Trophoblast cell (in vitro differentiated cells and primary cell): ENCODE data around the gene ANKRD13A.

Source experiments
- DNase-seq, 2 donors: peaks; one replicate each; pipeline ENCODE4 v3.0.0-alpha.2; 2016
- H2AFZ ChIP-seq: 2 replicates; pipeline ENCODE4 v1.6.1; 2013; ENCODE audit warnings: low read length, moderate library complexity, mild to moderate bottlenecking; ENCODE audit not compliant: insufficient read depth, poor library complexity
- H2AK5ac ChIP-seq: 2 replicates; pipeline ENCODE4 v1.6.1; 2013; ENCODE audit warnings: mild to moderate bottlenecking, low read length
- H2BK120ac ChIP-seq: 2 replicates; pipeline ENCODE4 v1.6.1; 2013; ENCODE audit warnings: low read length, mild to moderate bottlenecking, moderate library complexity; ENCODE audit not compliant: insufficient read depth, poor library complexity
- H2BK12ac ChIP-seq: 2 replicates; pipeline ENCODE4 v1.6.1; 2013; ENCODE audit warnings: mild to moderate bottlenecking, low read length, moderate library complexity
- H2BK5ac ChIP-seq: 2 replicates; pipeline ENCODE4 v1.6.1; 2013; ENCODE audit warnings: low read length, low read depth, moderate library complexity, mild to moderate bottlenecking; ENCODE audit not compliant: poor library complexity
- H3K14ac ChIP-seq: 2 replicates; pipeline ENCODE4 v1.6.1; 2013; ENCODE audit warnings: mild to moderate bottlenecking, low read length
- H3K18ac ChIP-seq: 2 replicates; pipeline ENCODE4 v1.6.1; 2013; ENCODE audit warnings: mild to moderate bottlenecking, low read length
- H3K23ac ChIP-seq: 2 replicates; pipeline ENCODE4 v1.6.1; 2013; ENCODE audit warnings: low read length
- H3K27ac ChIP-seq: 2 replicates; pipeline ENCODE4 v1.5.1; 2013; ENCODE audit warnings: low read depth, mild to moderate bottlenecking, inconsistent platforms, low read length, moderate library complexity
- H3K27me3 ChIP-seq: 2 replicates; pipeline ENCODE4 v1.6.1; 2013; ENCODE audit warnings: inconsistent platforms, mild to moderate bottlenecking, low read length, moderate library complexity; ENCODE audit not compliant: insufficient read depth
- H3K36me3 ChIP-seq, 2 experiments: 1 replicate in 1 of 2; 2 replicates in 1 of 2; pipeline ENCODE4 v1.6.1; 2013; ENCODE audit warnings: low read length in 2 of 2, mild to moderate bottlenecking in 2 of 2, moderate library complexity in 1 of 2; ENCODE audit not compliant: insufficient read depth in 2 of 2, control insufficient read depth in 1 of 2
- H3K4ac ChIP-seq: 2 replicates; pipeline ENCODE4 v1.6.1; 2013; ENCODE audit warnings: low read depth, mild to moderate bottlenecking, low read length, moderate library complexity
- H3K4me1 ChIP-seq, 2 experiments: 1 replicate in 1 of 2; 2 replicates in 1 of 2; pipeline ENCODE4 v1.6.1; 2013; ENCODE audit warnings: low read length in 2 of 2, mild to moderate bottlenecking in 2 of 2, moderate library complexity in 1 of 2; ENCODE audit not compliant: insufficient read depth in 2 of 2, control insufficient read depth in 1 of 2
- H3K4me2 ChIP-seq: 2 replicates; pipeline ENCODE4 v1.6.1; 2013; ENCODE audit warnings: inconsistent platforms, mild to moderate bottlenecking, low read length, moderate library complexity
- H3K4me3 ChIP-seq: 2 replicates; pipeline ENCODE4 v1.5.1; 2013; ENCODE audit warnings: mild to moderate bottlenecking, low read depth, low read length, inconsistent platforms
- H3K79me1 ChIP-seq: one replicate; pipeline ENCODE4 v1.6.1; 2013; ENCODE audit warnings: low read length
- H3K79me2 ChIP-seq: 2 replicates; pipeline ENCODE4 v1.6.1; 2013; ENCODE audit warnings: low read length, mild to moderate bottlenecking; ENCODE audit not compliant: control insufficient read depth, insufficient read depth, poor library complexity
- H3K9ac ChIP-seq: 2 replicates; pipeline ENCODE4 v1.6.1; 2013; ENCODE audit warnings: mild to moderate bottlenecking, low read length
- H3K9me3 ChIP-seq: 2 replicates; pipeline ENCODE4 v1.6.1; 2013; ENCODE audit warnings: low read depth, mild to moderate bottlenecking, control low read depth, inconsistent platforms, low read length; ENCODE audit not compliant: insufficient read depth
- H4K12ac ChIP-seq: 2 replicates; pipeline ENCODE4 v1.6.1; 2013; ENCODE audit warnings: low read depth, mild to moderate bottlenecking, low read length, moderate library complexity
- H4K8ac ChIP-seq: 2 replicates; pipeline ENCODE4 v1.6.1; 2013; ENCODE audit warnings: low read depth, mild to moderate bottlenecking, low read length, moderate library complexity
- H4K91ac ChIP-seq: one replicate; pipeline ENCODE4 v1.6.1; 2013; ENCODE audit warnings: low read depth, mild to moderate bottlenecking, low read length, moderate library complexity
- WGBS: extraction: QIAGEN DNeasy Blood & Tissue Kit; methylation state at CpG from one replicate; pipeline ENCODE4 v1.1.7; 2013; ENCODE audit warnings: missing lambda C conversion rate; ENCODE audit not compliant: insufficient read length, insufficient coverage; ENCODE audit errors: extremely low coverage; 5-methylcytosine and 5-hydroxymethylcytosine counted together

The ANKRD13A gene

GRCh38 chr12:109959411-109960093, 39.7 kb upstream of the ANKRD13A start:
- H3K9ac ChIP-seq: no peak overlapping the region
- no peaks in the 10 kb centered on the region for H3K27me3 ChIP-seq
- no peak overlapping the region for H2BK12ac ChIP-seq
- no peak overlapping the region for H3K18ac ChIP-seq
- no peaks in the 10 kb centered on the region for H3K79me1 ChIP-seq
- no peak for DNase-seq
- peaks cover 6 to 14% of the 10 kb centered on the region in 2 experiments for H3K36me3 ChIP-seq
- H4K8ac ChIP-seq: no peak overlapping the region
- H3K4me2 ChIP-seq: no peak overlapping the region
- no peak overlapping the region for H3K4me3 ChIP-seq
- H2AFZ ChIP-seq: no peak overlapping the region
- no peaks in the 10 kb centered on the region for H3K79me2 ChIP-seq
- H4K91ac ChIP-seq: no peak overlapping the region
- H3K4ac ChIP-seq: no peak overlapping the region
- no peak overlapping the region for H2BK120ac ChIP-seq
- H3K14ac ChIP-seq: no peak overlapping the region
- H4K12ac ChIP-seq: no peak overlapping the region
- no peaks in the 10 kb centered on the region for H3K9me3 ChIP-seq
- H3K23ac ChIP-seq: no peak overlapping the region
- WGBS: no CpG with 5 or more reads among the region's 8 CpGs
- no peaks in the 10 kb centered on the region for H3K4me1 ChIP-seq
- H3K27ac ChIP-seq: no peak overlapping the region
- H2AK5ac ChIP-seq: no peak overlapping the region
- no peak overlapping the region for H2BK5ac ChIP-seq

DNA sequence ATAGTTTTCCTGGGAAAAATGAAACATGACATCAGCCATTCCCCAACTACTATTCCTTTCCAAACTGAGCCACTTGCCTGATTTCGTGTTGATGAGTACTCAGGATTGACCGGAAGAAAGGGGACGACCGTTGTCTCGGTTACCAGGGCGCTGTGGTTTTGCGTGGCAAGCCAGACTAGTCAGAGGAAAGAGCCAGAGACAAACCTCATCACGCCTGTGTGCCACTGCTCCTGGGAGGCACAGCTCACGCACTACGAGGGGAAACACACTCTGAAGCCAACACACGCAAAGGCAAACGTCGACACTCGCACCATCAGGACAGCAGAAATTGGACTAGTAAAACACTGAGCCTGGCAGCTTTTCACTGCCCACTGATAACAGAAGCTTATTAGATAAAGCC, 38.0 kb upstream of the ANKRD13A start:
- Histone ChIP-seq H3K4me3 (no peak overlapping the region), H3K79me2 (no peaks in the 10 kb centered on the region), H3K4me2 (no peak overlapping the region), H3K36me3 (peaks cover 11 to 18% of the 10 kb centered on the region in 2 experiments), H2BK5ac (no peak overlapping the region), H3K9ac (no peak overlapping the region), H4K8ac (no peak overlapping the region), H3K4ac (no peak overlapping the region), H3K79me1 (no peaks in the 10 kb centered on the region), H3K23ac (no peak overlapping the region), H3K27me3 (no peaks in the 10 kb centered on the region), H3K18ac (no peak overlapping the region), H4K12ac (no peak overlapping the region), H3K27ac (no peak overlapping the region), H2AK5ac (no peak overlapping the region), H3K4me1 (no peaks in the 10 kb centered on the region), H3K14ac (no peak overlapping the region), H4K91ac (no peak overlapping the region), H3K9me3 (no peaks in the 10 kb centered on the region), H2BK12ac (no peak overlapping the region), H2AFZ (no peak overlapping the region), H2BK120ac (no peak overlapping the region)
- no peak for DNase-seq
- no CpG with 5 or more reads among the region's 14 CpGs for WGBS

DNA sequence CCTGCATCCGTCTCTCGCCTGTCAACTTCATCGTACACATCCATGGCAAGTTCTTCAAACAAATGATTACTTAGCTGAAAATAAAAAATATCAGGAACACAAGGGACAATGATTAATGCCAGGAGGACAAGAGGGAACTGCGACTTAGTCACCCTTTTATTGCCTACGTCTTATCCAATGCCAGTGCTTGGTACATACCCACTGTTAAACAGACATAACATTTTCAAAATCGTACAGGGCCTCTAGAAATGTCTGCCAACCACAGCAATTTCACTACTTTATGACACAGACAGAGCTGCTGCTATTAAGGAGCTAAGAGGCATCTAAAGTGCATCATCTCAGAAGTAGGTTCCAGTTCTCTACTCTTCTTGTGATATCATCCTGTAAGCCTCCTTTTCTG, 37.6 kb upstream of the ANKRD13A start:
- Histone ChIP-seq H3K4me2 (no peak overlapping the region), H3K14ac (no peak overlapping the region), H3K4me1 (no peaks in the 10 kb centered on the region), H3K36me3 (peaks cover 11 to 18% of the 10 kb centered on the region in 2 experiments), H3K4ac (no peak overlapping the region), H3K27ac (no peak overlapping the region), H2AFZ (no peak overlapping the region), H3K9me3 (no peaks in the 10 kb centered on the region), H4K8ac (no peak overlapping the region), H3K18ac (no peak overlapping the region), H3K79me1 (no peaks in the 10 kb centered on the region), H3K27me3 (no peaks in the 10 kb centered on the region), H2BK5ac (no peak overlapping the region), H2AK5ac (no peak overlapping the region), H2BK120ac (no peak overlapping the region), H3K9ac (no peak overlapping the region), H2BK12ac (no peak overlapping the region), H4K91ac (no peak overlapping the region), H3K79me2 (no peaks in the 10 kb centered on the region), H3K4me3 (no peak overlapping the region), H4K12ac (no peak overlapping the region), H3K23ac (no peak overlapping the region)
- DNase-seq: no peak
- no CpG with 5 or more reads among the region's 6 CpGs for WGBS

GRCh38 chr12:109962398-109962797, 36.8 kb upstream of the ANKRD13A start:
- H2BK120ac ChIP-seq: no peak overlapping the region
- no peak overlapping the region for H3K4ac ChIP-seq
- no peak overlapping the region for H2BK12ac ChIP-seq
- no peaks in the 10 kb centered on the region for H3K9me3 ChIP-seq
- WGBS: no CpG with 5 or more reads among the region's 3 CpGs
- no peak overlapping the region for H2AFZ ChIP-seq
- no peak overlapping the region for H4K12ac ChIP-seq
- H2BK5ac ChIP-seq: no peak overlapping the region
- no peak for DNase-seq
- no peaks in the 10 kb centered on the region for H3K4me1 ChIP-seq
- no peak overlapping the region for H3K27ac ChIP-seq
- H3K14ac ChIP-seq: no peak overlapping the region
- peaks cover 11 to 16% of the 10 kb centered on the region in 2 experiments for H3K36me3 ChIP-seq
- H3K9ac ChIP-seq: no peak overlapping the region
- no peaks in the 10 kb centered on the region for H3K79me2 ChIP-seq
- no peak overlapping the region for H2AK5ac ChIP-seq
- H3K4me3 ChIP-seq: no peak overlapping the region
- no peak overlapping the region for H3K4me2 ChIP-seq
- no peak overlapping the region for H4K91ac ChIP-seq
- no peak overlapping the region for H3K23ac ChIP-seq
- no peak overlapping the region for H3K18ac ChIP-seq
- no peaks in the 10 kb centered on the region for H3K79me1 ChIP-seq
- H4K8ac ChIP-seq: no peak overlapping the region
- no peaks in the 10 kb centered on the region for H3K27me3 ChIP-seq
